GM18498 (cell line): ENCODE data around the gene ESYT3.
"Not testable (repeated sequence)": the region's sequence is repeated elsewhere in the genome, so short reads cannot be mapped to it uniquely, and the experiment has no call there.

Experiments used
- ATAC-seq: cut with Tn5 transposase; IDR thresholded peaks from one replicate; pipeline ENCODE4 v1.9.1; 2021; ENCODE audit warnings: mild to moderate bottlenecking, moderate library complexity; ENCODE audit not compliant: unreplicated experiment

The ESYT3 gene

GRCh38 chr3:138442433-138442832 lies 8.0 kb downstream of the ESYT3 start:
- ATAC-seq: no peak

GRCh38 chr3:138443091-138443490 lies 8.7 kb downstream of the ESYT3 start:
- no peak for ATAC-seq

- no peak for ATAC-seq
These were observed 9.4 kb downstream of the ESYT3 start for GRCh38 chr3:138443521-138444503.

GRCh38 chr3:138445236-138445635 lies 10.8 kb downstream of the ESYT3 start:
- ATAC-seq: no peak

- no peak for ATAC-seq
These were observed 11.2 kb downstream of the ESYT3 start for GRCh38 chr3:138445654-138446053.

- no peak for ATAC-seq
These were observed 14.2 kb downstream of the ESYT3 start for GRCh38 chr3:138448631-138449030.

GRCh38 chr3:138449490-138449889 lies 15.1 kb downstream of the ESYT3 start:
- no peak for ATAC-seq

- no peak for ATAC-seq
These were observed 15.8 kb downstream of the ESYT3 start for GRCh38 chr3:138450181-138450580.

- ATAC-seq: no peak
These were observed 16.4 kb downstream of the ESYT3 start for GRCh38 chr3:138450704-138451424.

GRCh38 chr3:138451595-138452162 lies 17.3 kb downstream of the ESYT3 start:
- no peak for ATAC-seq

GRCh38 chr3:138452436-138452835 lies 18.0 kb downstream of the ESYT3 start:
- ATAC-seq: no peak

GRCh38 chr3:138453940-138454339 lies 19.5 kb downstream of the ESYT3 start:
- not testable (repeated sequence) for ATAC-seq

- no peak for ATAC-seq
These were observed 21.6 kb downstream of the ESYT3 start for GRCh38 chr3:138455801-138456716.

GRCh38 chr3:138456961-138457862 lies 22.8 kb downstream of the ESYT3 start:
- no peak for ATAC-seq

GRCh38 chr3:138457863-138458735 lies 23.7 kb downstream of the ESYT3 start:
- no peak for ATAC-seq

GRCh38 chr3:138458774-138459499 lies 24.5 kb downstream of the ESYT3 start:
- no peak for ATAC-seq

GRCh38 chr3:138459619-138460535 lies 25.5 kb downstream of the ESYT3 start:
- ATAC-seq: no peak
